Muscle layer of duodenum (tissue), 2 donors: ENCODE data around the gene STARD9.

Source experiments
- H3K27ac ChIP-seq: one replicate; pipeline ENCODE4 v1.7.0; 2013; ENCODE audit warnings: mild to moderate bottlenecking, low read length
- H3K27me3 ChIP-seq: one replicate; pipeline ENCODE4 v1.7.0; 2013; ENCODE audit warnings: low read depth, mild to moderate bottlenecking, control low read depth, low read length
- H3K36me3 ChIP-seq, 2 donors: one replicate each; pipeline ENCODE4 v1.7.0; 2013; ENCODE audit warnings: low read length in 2 of 2, control low read depth in 1 of 2, mild to moderate bottlenecking in 1 of 2; ENCODE audit not compliant: insufficient read depth in 2 of 2, control insufficient read depth in 1 of 2
- H3K4me1 ChIP-seq, 2 donors: one replicate each; pipeline ENCODE4 v1.7.0; 2013; ENCODE audit warnings: low read length in 2 of 2, mild to moderate bottlenecking in 2 of 2, control low read depth in 1 of 2, moderate library complexity in 1 of 2; ENCODE audit not compliant: insufficient read depth in 2 of 2, control insufficient read depth in 1 of 2
- H3K4me3 ChIP-seq, 2 donors: one replicate each; pipeline ENCODE4 v1.7.0; 2013; ENCODE audit warnings: low read length in 2 of 2, low read depth in 1 of 2, mild to moderate bottlenecking in 1 of 2
- H3K9me3 ChIP-seq, 2 donors: one replicate each; pipeline ENCODE4 v1.7.0; 2013; ENCODE audit warnings: low read length in 2 of 2, control low read depth in 1 of 2, mild to moderate bottlenecking in 1 of 2; ENCODE audit not compliant: control insufficient read depth in 1 of 2
- donor health status: healthy.

Gene STARD9

GRCh38 chr15:42611532-42611931 is 36.1 kb downstream of the STARD9 start:
- Histone ChIP-seq H3K9me3 (no peaks in the 10 kb centered on the region), H3K36me3 (no peaks in the 10 kb centered on the region), H3K27me3 (no peaks in the 10 kb centered on the region), H3K4me3 (no peak overlapping the region), H3K27ac (no peak overlapping the region), H3K4me1 (peaks cover 0 to 15% of the 10 kb centered on the region in 2 donors)

GRCh38 chr15:42612367-42612912 is 37.0 kb downstream of the STARD9 start:
- Histone ChIP-seq H3K27me3 (no peaks in the 10 kb centered on the region), H3K27ac (no peak overlapping the region), H3K4me1 (peaks cover 0 to 14% of the 10 kb centered on the region in 2 donors), H3K36me3 (no peaks in the 10 kb centered on the region), H3K9me3 (no peaks in the 10 kb centered on the region), H3K4me3 (no peak overlapping the region)

- Histone ChIP-seq H3K36me3 (peaks cover 0 to 9% of the 10 kb centered on the region in 2 donors), H3K27ac (no peak overlapping the region), H3K4me3 (no peak overlapping the region)
Observed at GRCh38 chr15:42616107-42616506, 40.7 kb downstream of the STARD9 start.

GRCh38 chr15:42619656-42620371 is 44.4 kb downstream of the STARD9 start:
- no peak overlapping the region for H3K4me3 ChIP-seq
- no peaks in the 10 kb centered on the region for H3K9me3 ChIP-seq
- H3K4me1 ChIP-seq: peaks cover 0 to 8% of the 10 kb centered on the region in 2 donors
- H3K36me3 ChIP-seq: peaks cover 0 to 9% of the 10 kb centered on the region in 2 donors
- H3K27ac ChIP-seq: no peak overlapping the region
- no peaks in the 10 kb centered on the region for H3K27me3 ChIP-seq

More at GRCh38 chr15:42616107-42616506, 40.7 kb downstream of the STARD9 start:
- Histone ChIP-seq H3K9me3 (no peaks in the 10 kb centered on the region), H3K27me3 (no peaks in the 10 kb centered on the region), H3K4me1 (no peaks in the 10 kb centered on the region)

GRCh38 chr15:42621386-42621785 is 46.0 kb downstream of the STARD9 start:
- no peaks in the 10 kb centered on the region for H3K9me3 ChIP-seq
- H3K27me3 ChIP-seq: no peaks in the 10 kb centered on the region
- peaks cover 0 to 8% of the 10 kb centered on the region in 2 donors for H3K4me1 ChIP-seq
- H3K4me3 ChIP-seq: no peak overlapping the region
- peaks cover 0 to 9% of the 10 kb centered on the region in 2 donors for H3K36me3 ChIP-seq
- H3K27ac ChIP-seq: no peak overlapping the region

- Histone ChIP-seq H3K4me1 (peaks cover 0 to 8% of the 10 kb centered on the region in 2 donors), H3K36me3 (peaks cover 0 to 9% of the 10 kb centered on the region in 2 donors), H3K27ac (no peak overlapping the region)
Observed at GRCh38 chr15:42621996-42622925, 46.9 kb downstream of the STARD9 start.

GRCh38 chr15:42623951-42624350 is 48.5 kb downstream of the STARD9 start:
- H3K4me1 ChIP-seq: peaks cover 0 to 8% of the 10 kb centered on the region in 2 donors
- H3K9me3 ChIP-seq: no peaks in the 10 kb centered on the region
- H3K4me3 ChIP-seq: no peak overlapping the region
- no peak overlapping the region for H3K27ac ChIP-seq
- H3K27me3 ChIP-seq: no peaks in the 10 kb centered on the region
- H3K36me3 ChIP-seq: peaks cover 0 to 9% of the 10 kb centered on the region in 2 donors

More at GRCh38 chr15:42621996-42622925, 46.9 kb downstream of the STARD9 start:
- no peaks in the 10 kb centered on the region for H3K9me3 ChIP-seq
- no peaks in the 10 kb centered on the region for H3K27me3 ChIP-seq
- H3K4me3 ChIP-seq: no peak overlapping the region

GRCh38 chr15:42627485-42627884 is 52.1 kb downstream of the STARD9 start:
- Histone ChIP-seq H3K27ac (no peak overlapping the region), H3K4me1 (peaks cover 0 to 8% of the 10 kb centered on the region in 2 donors), H3K4me3 (no peak overlapping the region), H3K9me3 (no peaks in the 10 kb centered on the region), H3K27me3 (no peaks in the 10 kb centered on the region), H3K36me3 (no peaks in the 10 kb centered on the region)

GRCh38 chr15:42628761-42629160 is 53.4 kb downstream of the STARD9 start:
- H3K36me3 ChIP-seq: no peaks in the 10 kb centered on the region
- H3K27ac ChIP-seq: no peak overlapping the region
- H3K9me3 ChIP-seq: no peaks in the 10 kb centered on the region
- peaks cover 0 to 2% of the 10 kb centered on the region in 2 donors for H3K4me1 ChIP-seq
- H3K27me3 ChIP-seq: no peaks in the 10 kb centered on the region
- no peak overlapping the region for H3K4me3 ChIP-seq

GRCh38 chr15:42632105-42632675 is 56.8 kb downstream of the STARD9 start:
- Histone ChIP-seq H3K27ac (no peak overlapping the region), H3K27me3 (no peaks in the 10 kb centered on the region), H3K9me3 (no peaks in the 10 kb centered on the region), H3K4me1 (no peaks in the 10 kb centered on the region), H3K4me3 (no peak overlapping the region), H3K36me3 (peaks cover 0 to under 1% of the 10 kb centered on the region in 2 donors)

GRCh38 chr15:42640109-42640508 is 64.7 kb downstream of the STARD9 start:
- Histone ChIP-seq H3K27ac (no peak overlapping the region), H3K36me3 (peaks cover 11 to 43% of the 10 kb centered on the region in 2 donors), H3K4me1 (no peaks in the 10 kb centered on the region), H3K27me3 (no peaks in the 10 kb centered on the region), H3K4me3 (no peak overlapping the region), H3K9me3 (no peaks in the 10 kb centered on the region)
